Ovary (tissue), 9 donors: ENCODE data around the gene AKT3. TPM values are rescaled to one million over a fixed set of nuclear protein-coding genes. Genes with fewer than 3 reads are reported as not detected.

ENCODE experiments used
- DNase-seq, 5 donors: peaks; one replicate each; pipeline ENCODE4 v3.0.0-alpha.2; 2019 to 2020
- H3K27ac ChIP-seq, 2 donors: fragments of 200-600 bp; one replicate each; pipeline versions ENCODE4 v1.5.1 to v1.8.0; 2019 to 2022
- H3K27me3 ChIP-seq: fragments of 200-600 bp; one replicate; pipeline ENCODE4 v1.8.0; 2022
- H3K36me3 ChIP-seq: fragments of 200-600 bp; sonication (generic); one replicate; pipeline ENCODE4 v1.5.1; 2019
- H3K4me1 ChIP-seq: one replicate; pipeline ENCODE4 v1.8.1; 2013; ENCODE audit warnings: mild to moderate bottlenecking, moderate library complexity; ENCODE audit not compliant: insufficient read depth
- H3K4me3 ChIP-seq: fragments of 200-600 bp; sonication (generic); one replicate; pipeline ENCODE4 v1.5.1; 2017
- H3K9me3 ChIP-seq, 2 donors: fragments of 200-600 bp in 1 of 2; sonication (generic) in 1 of 2; one replicate each; pipeline versions ENCODE4 v1.5.1 to v1.8.1; 2013 to 2019; ENCODE audit warnings: mild to moderate bottlenecking in 1 of 2, moderate library complexity in 1 of 2
- CTCF ChIP-seq, 3 donors: fragments of 450-650 bp in 2 of 3; fragments of 200-600 bp in 1 of 3; IDR thresholded peaks; one replicate each; pipeline versions ENCODE4 v1.5.1 to v1.8.0; 2016 to 2022; ENCODE audit warnings: antibody characterized with exemption in 3 of 3, mild to moderate bottlenecking in 1 of 3
- EP300 ChIP-seq: sonication (generic); formaldehyde crosslinking; IDR thresholded peaks from one replicate; pipeline ENCODE4 v1.6.1; 2017; ENCODE audit warnings: antibody characterized with exemption
- POLR2A ChIP-seq: fragments of 450-650 bp; IDR thresholded peaks from one replicate; pipeline ENCODE4 v1.6.1; 2017; ENCODE audit warnings: antibody characterized with exemption, mild to moderate bottlenecking, moderate library complexity
- WGBS, 3 donors: extraction: QIAGEN DNeasy Blood & Tissue Kit in 1 of 3; methylation state at CpG; one replicate each; pipeline versions ENCODE4 v1.1.5 to v1.1.7; 2013 to 2017; 5-methylcytosine and 5-hydroxymethylcytosine counted together
- intact Hi-C, 4 donors: fragments of 100-400 bp; cut with DNase I; formaldehyde crosslinking; loops; one replicate each; pipeline versions ENCODE4 v1.11.0 to v1.15.1; 2022 to 2023
- polyA plus RNA-seq, 2 donors: library from polyadenylated mRNA; stranded (reverse); fragments of 200-250 nt in 1 of 2; fragments of 350-450 nt in 1 of 2; fragmentation: Illumina TruSeq in 1 of 2; extraction: RNeasy Lipid Tissue Mini Kit (QIAGEN cat#74804) in 1 of 2; gene quantifications; one replicate each; pipeline ENCODE4 v1.2.3, GENCODE V29; 2013 to 2014
- total RNA-seq, 7 donors: library from RNA; depleted of rRNA in 2 of 7; stranded (reverse); fragments of >200 nt in 2 of 7; fragmentation: NEBNext Ultra II Directional in 3 of 7; extraction: Animal tissue kit (Norgen Biotek cat#: 25700) in 3 of 7; gene quantifications; one replicate each; pipeline versions ENCODE4 v1.1.0 to v1.2.4, GENCODE V29; 2016 to 2023
- donor health status: DM: no; HTN: no; CAD: no; lungs with moderate emphysema.
- donor health status: DM: no; HTN: no; CAD: no.
- donor health status: Bipolar disorder and iron deficiency.
- donor health status: DM: yes; HTN: yes; CAD: no.
- donor health status: DM: no; HTN: no; CAD: no.
- donor health status: DM: yes; HTN: yes; CAD: no.

Gene AKT3
- total and polyA plus RNA-seq, 9 donors: 27.2 to 202 (median 111) TPM

GRCh38 chr1:243686159-243686558 is 163.9 kb downstream of the AKT3 start:
- Histone ChIP-seq H3K27ac (no peak overlapping the region), H3K36me3 (no peaks in the 10 kb centered on the region), H3K9me3 (no peaks in the 10 kb centered on the region), H3K4me3 (no peak overlapping the region), H3K4me1 (no peaks in the 10 kb centered on the region), H3K27me3 (no peaks in the 10 kb centered on the region)
- no peak for TF ChIP-seq POLR2A
- no peak for TF ChIP-seq CTCF (IDR thresholded peaks at IDR 0.05)
- TF ChIP-seq EP300: no peak
- 97 to 100% (median 97%) methylated on average over 1 of the region's 1 CpG for WGBS, 3 donors
- intact Hi-C loops: no loop called here
- no peak for DNase-seq

GRCh38 chr1:243680860-243681259 is 169.2 kb downstream of the AKT3 start:
- no peaks in the 10 kb centered on the region for H3K27me3 ChIP-seq
- TF ChIP-seq EP300 (no peak), POLR2A (no peak), CTCF (IDR thresholded peaks at IDR 0.05) (no peak)
- no peak for DNase-seq
- no peaks in the 10 kb centered on the region for H3K36me3 ChIP-seq
- no peaks in the 10 kb centered on the region for H3K9me3 ChIP-seq
- no peak overlapping the region for H3K27ac ChIP-seq
- no peaks in the 10 kb centered on the region for H3K4me1 ChIP-seq
- intact Hi-C loops: no loop called here
- no peak overlapping the region for H3K4me3 ChIP-seq

GRCh38 chr1:243672539-243673074 is 177.4 kb downstream of the AKT3 start:
- WGBS, 3 donors: 84 to 92% (median 85%) methylated on average over 3 of the region's 3 CpGs
- TF ChIP-seq CTCF (IDR thresholded peaks at IDR 0.05) (no peak), EP300 (no peak), POLR2A (no peak)
- no peaks in the 10 kb centered on the region for H3K9me3 ChIP-seq
- H3K27me3 ChIP-seq: no peaks in the 10 kb centered on the region
- H3K4me1 ChIP-seq: no peaks in the 10 kb centered on the region
- intact Hi-C loops: no loop called here
- no peak overlapping the region for H3K4me3 ChIP-seq
- no peak for DNase-seq
- no peak overlapping the region for H3K27ac ChIP-seq
- H3K36me3 ChIP-seq: no peaks in the 10 kb centered on the region

DNA sequence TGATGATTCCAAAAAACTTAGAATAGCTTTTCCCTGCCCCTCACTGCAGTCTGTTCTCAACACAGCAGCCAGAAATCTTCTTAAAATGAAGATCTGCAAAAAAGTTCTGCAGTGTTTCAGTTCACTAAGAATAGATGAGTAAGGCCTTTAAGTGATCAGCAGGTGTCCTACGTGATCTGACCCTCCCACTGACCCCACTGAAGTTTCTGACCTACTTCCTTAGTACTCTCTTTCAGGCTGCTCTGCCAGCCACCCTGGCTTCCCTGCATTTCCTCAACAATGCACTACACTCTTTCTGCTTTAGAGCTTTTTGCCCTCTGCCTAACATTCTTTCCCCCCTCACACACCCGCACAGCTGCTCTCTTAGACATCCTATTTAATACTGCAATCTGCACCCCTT is 182.5 kb downstream of the AKT3 start:
- H3K4me1 ChIP-seq: no peaks in the 10 kb centered on the region
- H3K36me3 ChIP-seq: no peaks in the 10 kb centered on the region
- intact Hi-C loops: no loop called here
- TF ChIP-seq POLR2A (no peak), CTCF (IDR thresholded peaks at IDR 0.05) (no peak), EP300 (no peak)
- H3K27me3 ChIP-seq: no peaks in the 10 kb centered on the region
- no peak overlapping the region for H3K27ac ChIP-seq
- DNase-seq: no peak
- WGBS, 3 donors: 90 to 99% (median 97%) methylated on average over 2 of the region's 2 CpGs
- H3K9me3 ChIP-seq: no peaks in the 10 kb centered on the region
- no peak overlapping the region for H3K4me3 ChIP-seq

GRCh38 chr1:243667133-243667532 is 182.9 kb downstream of the AKT3 start:
- no peak for DNase-seq
- Histone ChIP-seq H3K4me1 (no peaks in the 10 kb centered on the region), H3K9me3 (no peaks in the 10 kb centered on the region), H3K27me3 (no peaks in the 10 kb centered on the region), H3K36me3 (no peaks in the 10 kb centered on the region), H3K27ac (no peak overlapping the region), H3K4me3 (no peak overlapping the region)
- WGBS, 3 donors: 94 to 96% (median 95%) methylated on average over 5 of the region's 5 CpGs
- intact Hi-C loops: no loop called here
- no peak for TF ChIP-seq EP300
- TF ChIP-seq POLR2A: no peak
- TF ChIP-seq CTCF (IDR thresholded peaks at IDR 0.05): no peak
